ENCODE data around the gene LRRC25.

The LRRC25 gene

DNA sequence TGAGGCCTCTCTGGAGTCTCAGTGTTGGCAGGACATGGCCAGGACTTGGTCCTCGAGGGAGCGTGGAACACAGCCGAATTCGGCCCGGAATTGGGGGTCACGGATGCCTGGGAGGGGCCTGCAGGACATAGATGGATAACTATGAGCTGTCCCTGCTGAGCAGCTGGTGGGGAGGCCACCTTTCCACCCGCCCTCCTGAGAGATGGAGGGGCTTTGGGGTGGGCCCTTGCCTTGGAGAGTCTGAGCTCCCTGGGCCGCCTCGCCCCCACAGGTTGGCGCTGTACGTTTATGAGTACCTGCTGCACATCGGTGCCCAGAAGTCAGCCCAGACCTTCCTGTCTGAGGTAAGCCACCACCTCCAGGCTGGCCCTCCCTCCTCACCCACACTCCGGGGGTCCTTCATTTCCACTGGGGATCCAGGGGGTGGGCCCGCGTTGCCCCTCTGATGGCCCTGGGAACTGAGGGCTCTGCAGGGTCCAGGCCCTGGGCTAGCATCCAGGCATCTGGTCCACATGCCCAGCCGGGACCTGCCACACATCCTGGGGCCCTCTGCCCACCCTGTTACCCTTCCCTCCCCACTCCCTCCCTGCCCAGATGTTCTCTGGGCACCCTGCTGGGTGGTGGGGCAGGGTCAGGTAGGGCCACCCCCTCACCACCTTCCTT, 29.8 kb upstream of the LRRC25 start:
- H3K4me1 ChIP-seq (ENCODE audit: control insufficient read depth, insufficient read depth, low read length), result peaks cover 47% of the 10 kb centered on the region
- H3K9ac ChIP-seq (ENCODE audit: low read length), result no peak overlapping the region
- H3K36me3 ChIP-seq (ENCODE audit: control insufficient read depth, insufficient read depth, low read length), result no peaks in the 10 kb centered on the region
- no peak overlapping the region for H3K4me3 ChIP-seq (ENCODE audit: low read length)
- no peaks in the 10 kb centered on the region for H3K27me3 ChIP-seq (ENCODE audit: control insufficient read depth, insufficient read depth, low read length)
- H3K9me3 ChIP-seq (ENCODE audit: control insufficient read depth, low read length), result no peaks in the 10 kb centered on the region

DNA sequence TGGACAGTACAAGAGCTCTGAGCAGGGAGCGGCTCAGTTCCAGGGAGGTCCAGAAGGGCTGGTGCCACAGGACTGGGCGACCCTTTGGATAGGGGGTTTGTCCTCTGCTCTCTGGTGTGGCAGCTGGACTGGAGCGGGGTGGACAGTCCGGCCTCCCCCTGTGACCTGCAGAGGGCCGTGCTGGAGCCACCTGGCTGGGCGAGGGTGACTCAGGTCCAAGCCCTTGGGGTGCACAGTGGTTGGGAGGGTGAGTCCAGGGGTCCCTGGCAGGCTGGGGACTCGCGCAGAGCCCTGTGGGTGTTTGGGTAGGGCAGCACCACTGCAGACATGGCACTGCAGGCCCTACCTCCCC, 29.0 kb upstream of the LRRC25 start:
- no peaks in the 10 kb centered on the region for H3K36me3 ChIP-seq (ENCODE audit: control insufficient read depth, insufficient read depth, low read length)
- no peaks in the 10 kb centered on the region for H3K9me3 ChIP-seq (ENCODE audit: control insufficient read depth, low read length)
- peaks cover 51% of the 10 kb centered on the region for H3K4me1 ChIP-seq (ENCODE audit: control insufficient read depth, insufficient read depth, low read length)
- no peaks in the 10 kb centered on the region for H3K27me3 ChIP-seq (ENCODE audit: control insufficient read depth, insufficient read depth, low read length)
- peak overlapping the region; percentile 15 for H3K9ac ChIP-seq (ENCODE audit: low read length)
- H3K4me3 ChIP-seq (ENCODE audit: low read length), result no peak overlapping the region

GRCh38 chr19:18425515-18426415, 28.3 kb upstream of the LRRC25 start:
- Histone ChIP-seq H3K4me3 (ENCODE audit: low read length) (no peak overlapping the region), H3K4me1 (ENCODE audit: control insufficient read depth, insufficient read depth, low read length) (peaks cover 57% of the 10 kb centered on the region), H3K36me3 (ENCODE audit: control insufficient read depth, insufficient read depth, low read length) (no peaks in the 10 kb centered on the region), H3K9ac (ENCODE audit: low read length) (peak overlapping the region; percentile 15), H3K9me3 (ENCODE audit: control insufficient read depth, low read length) (no peaks in the 10 kb centered on the region), H3K27me3 (ENCODE audit: control insufficient read depth, insufficient read depth, low read length) (no peaks in the 10 kb centered on the region)

- Histone ChIP-seq H3K27me3 (ENCODE audit: control insufficient read depth, insufficient read depth, low read length) (no peaks in the 10 kb centered on the region), H3K4me3 (ENCODE audit: low read length) (no peak overlapping the region), H3K36me3 (ENCODE audit: control insufficient read depth, insufficient read depth, low read length) (no peaks in the 10 kb centered on the region), H3K9ac (ENCODE audit: low read length) (no peak overlapping the region), H3K9me3 (ENCODE audit: control insufficient read depth, low read length) (no peaks in the 10 kb centered on the region), H3K4me1 (ENCODE audit: control insufficient read depth, insufficient read depth, low read length) (peaks cover 60% of the 10 kb centered on the region)
Observed at GRCh38 chr19:18424890-18425514, 27.6 kb upstream of the LRRC25 start.

DNA sequence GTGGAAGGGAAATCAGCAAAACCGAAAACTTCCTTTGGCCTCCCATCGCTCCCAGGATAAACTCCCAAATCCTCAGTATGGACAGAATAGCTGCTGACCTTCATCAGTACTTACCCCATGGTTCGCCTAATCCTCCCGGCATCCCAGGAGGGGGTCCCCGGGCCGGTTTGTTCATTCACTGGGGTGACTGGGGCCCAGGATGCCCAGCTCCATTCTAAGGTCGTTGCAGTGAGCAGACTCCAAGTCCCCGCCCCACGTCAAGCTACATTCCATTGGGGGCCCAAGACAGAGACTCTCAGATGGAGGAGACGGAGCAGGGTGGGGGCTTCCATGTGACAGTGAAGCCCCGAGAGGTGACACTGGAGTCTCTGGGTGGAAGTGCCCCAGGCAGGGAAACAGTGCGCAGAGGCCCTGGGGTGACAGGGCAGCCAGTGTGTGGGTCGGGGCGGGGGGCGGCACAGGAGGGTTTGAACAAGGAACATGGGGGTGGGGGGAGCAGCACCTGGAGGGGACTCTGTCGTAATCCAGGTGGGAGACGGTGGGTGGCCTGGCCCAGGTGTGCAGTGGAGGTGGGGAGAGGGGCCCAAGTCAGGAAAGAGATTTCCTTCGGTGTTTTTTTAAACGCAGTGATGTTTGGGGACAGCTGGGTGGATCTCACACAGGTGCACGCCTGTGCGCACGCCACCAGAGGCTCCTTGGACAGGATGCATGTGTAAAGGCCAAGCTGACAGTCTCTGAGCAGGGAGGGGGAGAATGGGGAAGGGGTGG, 26.9 kb upstream of the LRRC25 start:
- Histone ChIP-seq H3K36me3 (ENCODE audit: control insufficient read depth, insufficient read depth, low read length) (no peaks in the 10 kb centered on the region), H3K9ac (ENCODE audit: low read length) (peak overlapping the region; percentile 39), H3K9me3 (ENCODE audit: control insufficient read depth, low read length) (no peaks in the 10 kb centered on the region), H3K4me1 (ENCODE audit: control insufficient read depth, insufficient read depth, low read length) (peaks cover 53% of the 10 kb centered on the region), H3K27me3 (ENCODE audit: control insufficient read depth, insufficient read depth, low read length) (no peaks in the 10 kb centered on the region), H3K4me3 (ENCODE audit: low read length) (no peak overlapping the region)

GRCh38 chr19:18423258-18424020, 26.0 kb upstream of the LRRC25 start:
- no peaks in the 10 kb centered on the region for H3K36me3 ChIP-seq (ENCODE audit: control insufficient read depth, insufficient read depth, low read length)
- peak overlapping the region; percentile 39 for H3K9ac ChIP-seq (ENCODE audit: low read length)
- no peak overlapping the region for H3K4me3 ChIP-seq (ENCODE audit: low read length)
- H3K9me3 ChIP-seq (ENCODE audit: control insufficient read depth, low read length), result no peaks in the 10 kb centered on the region
- peaks cover 51% of the 10 kb centered on the region for H3K4me1 ChIP-seq (ENCODE audit: control insufficient read depth, insufficient read depth, low read length)
- peaks cover 2% of the 10 kb centered on the region for H3K27me3 ChIP-seq (ENCODE audit: control insufficient read depth, insufficient read depth, low read length)

- Histone ChIP-seq H3K4me1 (ENCODE audit: control insufficient read depth, insufficient read depth, low read length) (peaks cover 55% of the 10 kb centered on the region), H3K9me3 (ENCODE audit: control insufficient read depth, low read length) (no peaks in the 10 kb centered on the region), H3K36me3 (ENCODE audit: control insufficient read depth, insufficient read depth, low read length) (no peaks in the 10 kb centered on the region), H3K9ac (ENCODE audit: low read length) (no peak overlapping the region), H3K27me3 (ENCODE audit: control insufficient read depth, insufficient read depth, low read length) (peaks cover 10% of the 10 kb centered on the region), H3K4me3 (ENCODE audit: low read length) (no peak overlapping the region)
Observed at GRCh38 chr19:18422530-18423191, 25.2 kb upstream of the LRRC25 start.

GRCh38 chr19:18421371-18421959, 24.0 kb upstream of the LRRC25 start:
- peak overlapping the region; percentile 12 for H3K9ac ChIP-seq (ENCODE audit: low read length)
- no peak overlapping the region for H3K4me3 ChIP-seq (ENCODE audit: low read length)
- peaks cover 67% of the 10 kb centered on the region for H3K4me1 ChIP-seq (ENCODE audit: control insufficient read depth, insufficient read depth, low read length)
- H3K9me3 ChIP-seq (ENCODE audit: control insufficient read depth, low read length), result no peaks in the 10 kb centered on the region
- no peaks in the 10 kb centered on the region for H3K36me3 ChIP-seq (ENCODE audit: control insufficient read depth, insufficient read depth, low read length)
- H3K27me3 ChIP-seq (ENCODE audit: control insufficient read depth, insufficient read depth, low read length), result peaks cover 14% of the 10 kb centered on the region

DNA sequence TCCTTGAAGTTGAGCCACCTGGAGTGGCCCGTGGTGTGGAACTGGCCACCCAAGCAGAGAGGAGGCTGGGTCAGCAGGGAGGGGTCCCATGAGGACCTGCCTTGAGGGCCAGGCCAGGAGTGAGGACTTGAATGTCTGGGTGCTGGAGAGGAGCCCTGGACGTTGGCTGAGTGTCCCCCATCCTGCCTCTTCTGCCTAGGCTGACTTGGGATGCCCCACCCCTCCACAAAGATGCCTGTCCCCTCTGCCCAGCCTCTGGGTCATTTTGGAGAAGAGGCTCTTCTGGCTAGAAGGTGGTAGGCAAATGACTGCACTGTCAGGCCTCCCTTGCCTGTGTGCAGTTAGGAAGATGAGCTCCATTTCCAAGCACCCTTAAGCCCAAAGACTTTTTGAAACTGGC, 23.5 kb upstream of the LRRC25 start:
- Histone ChIP-seq H3K4me3 (ENCODE audit: low read length) (no peak overlapping the region), H3K9me3 (ENCODE audit: control insufficient read depth, low read length) (no peaks in the 10 kb centered on the region), H3K36me3 (ENCODE audit: control insufficient read depth, insufficient read depth, low read length) (no peaks in the 10 kb centered on the region), H3K4me1 (ENCODE audit: control insufficient read depth, insufficient read depth, low read length) (peaks cover 70% of the 10 kb centered on the region), H3K9ac (ENCODE audit: low read length) (peak overlapping the region; percentile 12), H3K27me3 (ENCODE audit: control insufficient read depth, insufficient read depth, low read length) (peaks cover 14% of the 10 kb centered on the region)

DNA sequence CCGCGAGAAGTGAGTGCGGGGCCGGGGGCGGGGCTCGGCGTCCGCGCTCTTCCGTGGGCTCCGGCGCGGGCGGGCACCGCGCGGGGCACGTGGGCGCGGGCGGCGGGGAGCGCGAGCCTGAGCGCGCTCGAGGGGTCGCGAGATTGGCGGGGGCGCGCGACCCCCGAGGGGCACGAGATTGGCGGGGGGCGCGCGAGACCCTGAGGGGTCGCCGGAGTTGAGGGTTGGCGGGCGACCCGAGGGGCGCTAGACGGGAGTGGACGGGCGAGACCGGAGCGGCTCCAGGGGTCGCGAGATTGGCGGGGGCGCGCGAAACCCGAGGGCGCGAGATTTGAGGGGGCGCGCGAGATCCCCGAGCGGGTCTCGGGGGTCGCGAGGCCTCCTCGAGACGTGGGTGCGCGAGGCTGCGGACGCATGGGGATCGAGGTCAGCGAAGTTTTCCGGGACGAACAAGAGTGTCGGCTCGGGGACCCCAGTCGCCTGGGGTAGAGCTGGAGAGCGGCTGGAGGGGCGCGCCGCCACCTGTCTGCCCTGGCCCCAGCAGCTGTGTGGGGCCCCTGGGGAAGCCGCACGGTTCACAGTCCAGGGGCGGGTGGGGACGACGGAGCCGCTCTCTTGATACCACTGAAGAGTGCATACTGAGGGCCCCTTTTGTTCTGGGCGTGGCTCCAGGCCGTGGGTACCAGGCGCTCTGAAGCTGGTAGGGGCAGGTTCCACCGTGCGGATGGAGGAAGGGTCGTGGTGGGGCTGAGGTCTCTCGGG, 22.5 kb upstream of the LRRC25 start:
- Histone ChIP-seq H3K4me1 (ENCODE audit: control insufficient read depth, insufficient read depth, low read length) (peaks cover 74% of the 10 kb centered on the region), H3K9ac (ENCODE audit: low read length) (peak overlapping the region; percentile 65)

More for the DNA sequence above, 22.5 kb upstream of the LRRC25 start:
- Histone ChIP-seq H3K4me3 (ENCODE audit: low read length) (no peak overlapping the region), H3K9me3 (ENCODE audit: control insufficient read depth, low read length) (no peaks in the 10 kb centered on the region), H3K36me3 (ENCODE audit: control insufficient read depth, insufficient read depth, low read length) (no peaks in the 10 kb centered on the region), H3K27me3 (ENCODE audit: control insufficient read depth, insufficient read depth, low read length) (peaks cover 14% of the 10 kb centered on the region)

Data from mucosa of stomach (tissue), 1 donor.